GM15510 (cell line): ENCODE measurements around the gene CRB1.

Experiments used
- POLR2A ChIP-seq: IDR thresholded peaks from 3 replicates; pipeline ENCODE4 v1.6.1; 2011; ENCODE audit warnings: borderline replicate concordance; ENCODE audit not compliant: insufficient read length; ENCODE audit errors: extremely low read depth

CRB1 gene

DNA sequence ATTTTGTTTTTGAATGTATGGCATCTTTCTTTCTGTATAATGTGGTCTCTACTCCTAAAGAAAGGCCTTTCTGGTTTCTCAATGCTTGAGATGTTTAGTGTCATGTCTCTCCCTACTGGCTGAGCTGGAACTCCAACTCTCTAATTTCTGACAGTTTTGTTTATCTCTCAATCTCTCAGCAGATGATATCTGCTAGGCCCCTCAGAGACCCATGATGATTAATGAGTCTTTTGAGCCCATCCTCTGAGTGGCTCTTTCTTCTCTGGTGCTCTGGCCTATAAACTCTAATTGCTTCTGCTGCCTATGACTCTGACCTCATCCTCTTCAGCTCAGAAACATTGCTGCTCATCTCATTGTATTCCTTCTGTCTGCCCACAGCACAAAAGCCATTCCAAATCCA is 46.6 kb downstream of the CRB1 start:
- TF ChIP-seq POLR2A: no peak

DNA sequence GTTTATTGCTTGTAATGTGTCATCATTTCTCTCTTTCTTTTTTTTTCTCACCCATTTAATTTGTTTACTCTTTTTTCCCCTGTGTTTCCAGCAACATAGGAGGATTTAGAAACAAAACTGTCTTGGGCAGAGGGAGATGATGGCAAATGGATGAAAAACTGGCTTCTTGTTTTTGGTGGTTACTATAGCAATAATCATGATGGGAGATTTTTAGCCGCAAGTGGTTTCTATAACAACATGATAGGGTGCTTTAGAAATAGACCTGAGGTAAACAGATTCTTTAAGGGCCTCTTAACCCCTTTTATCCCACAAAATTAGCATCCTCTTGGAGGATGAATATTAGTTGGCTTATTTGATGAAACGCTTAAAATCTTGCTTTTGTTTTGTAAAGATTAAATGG is 51.6 kb downstream of the CRB1 start:
- no peak for TF ChIP-seq POLR2A

DNA sequence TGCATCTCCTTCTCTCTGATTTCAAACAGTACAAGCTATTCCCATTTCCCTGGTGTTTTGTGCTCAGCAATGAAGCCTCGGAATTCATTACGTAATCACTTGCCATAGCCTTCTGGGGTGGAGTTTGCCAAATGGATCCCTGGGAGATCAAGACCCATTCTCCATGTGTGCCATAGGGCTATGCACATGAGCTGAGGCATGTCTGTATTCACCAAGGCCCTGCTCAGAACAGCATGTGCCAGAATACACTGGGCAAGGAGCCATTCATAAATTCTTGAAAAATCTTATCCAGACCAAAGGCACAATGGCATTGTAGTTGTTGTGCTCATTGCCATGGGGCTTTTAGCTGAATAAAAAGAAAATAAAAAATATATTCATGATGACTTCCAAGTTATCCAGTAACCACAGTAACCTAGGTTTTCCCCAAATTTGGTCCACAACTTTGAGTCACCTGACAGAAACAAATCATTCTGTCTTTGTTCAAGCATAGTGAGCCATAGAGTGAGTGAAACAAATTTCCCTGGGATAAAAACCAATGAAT is 53.0 kb downstream of the CRB1 start:
- no peak for TF ChIP-seq POLR2A

DNA sequence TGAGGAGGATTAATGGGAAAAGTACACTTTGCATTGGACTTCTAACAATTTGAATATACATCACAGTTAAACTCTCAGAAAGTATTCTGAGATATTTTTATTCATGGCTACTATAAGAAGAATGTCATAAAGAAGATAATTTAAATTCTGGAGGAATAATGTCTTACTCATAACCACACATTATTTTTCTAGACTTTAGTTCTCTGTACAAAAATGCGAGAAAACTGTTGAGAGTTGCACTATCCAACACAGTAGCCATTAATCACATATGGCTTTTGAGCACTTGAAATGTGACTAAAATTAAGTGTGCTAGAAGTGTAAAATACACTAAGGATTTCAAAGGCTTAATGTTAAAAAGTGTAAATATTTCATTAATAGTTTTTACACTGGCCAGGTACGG is 53.8 kb downstream of the CRB1 start:
- TF ChIP-seq POLR2A: no peak

DNA sequence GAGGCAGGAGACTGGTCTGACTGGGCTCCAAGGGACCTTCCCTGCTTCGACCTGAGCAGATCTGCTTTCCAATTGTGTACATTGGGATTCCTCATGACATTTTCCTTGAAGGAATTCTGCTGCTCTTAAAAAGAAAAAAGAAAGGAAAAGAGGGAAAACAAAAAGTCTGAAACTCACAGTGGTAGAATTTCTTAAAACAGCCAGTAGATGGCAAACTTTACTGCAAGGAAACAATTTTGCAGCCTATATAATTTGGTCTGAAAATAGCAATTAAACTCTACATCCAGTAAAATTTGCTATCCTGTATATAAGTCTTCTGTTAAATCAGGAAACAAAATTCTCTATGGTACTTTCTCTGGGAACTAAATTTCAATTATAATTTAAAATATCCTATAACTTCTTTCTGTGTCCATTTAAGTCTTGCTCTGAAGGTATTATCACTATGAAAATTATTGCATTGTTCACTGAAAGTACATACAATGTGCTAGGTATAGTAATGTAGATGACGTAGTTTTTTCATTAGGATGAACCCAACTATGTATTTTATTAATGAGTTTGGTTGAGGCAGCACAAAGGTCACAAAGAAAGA is 59.8 kb downstream of the CRB1 start:
- no peak for TF ChIP-seq POLR2A

DNA sequence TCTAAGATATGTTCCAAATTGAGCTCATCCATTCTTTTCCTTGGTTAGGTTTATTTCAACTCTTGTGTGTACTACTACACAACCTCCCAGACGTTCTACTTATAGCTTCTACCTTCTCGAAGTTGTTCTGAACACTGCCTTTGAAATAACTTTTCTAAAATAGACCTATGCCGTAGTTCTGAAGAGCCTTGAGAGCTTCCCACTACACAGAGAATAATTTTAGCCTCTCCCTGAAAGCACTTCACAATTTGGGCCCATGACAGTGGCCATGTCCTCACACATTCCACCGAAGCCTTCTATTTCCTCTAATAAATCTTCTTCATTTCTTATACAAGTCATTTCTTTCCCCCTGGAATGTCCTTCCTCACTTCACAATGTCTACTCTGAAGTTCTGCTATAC is 62.2 kb downstream of the CRB1 start:
- no peak for TF ChIP-seq POLR2A

DNA sequence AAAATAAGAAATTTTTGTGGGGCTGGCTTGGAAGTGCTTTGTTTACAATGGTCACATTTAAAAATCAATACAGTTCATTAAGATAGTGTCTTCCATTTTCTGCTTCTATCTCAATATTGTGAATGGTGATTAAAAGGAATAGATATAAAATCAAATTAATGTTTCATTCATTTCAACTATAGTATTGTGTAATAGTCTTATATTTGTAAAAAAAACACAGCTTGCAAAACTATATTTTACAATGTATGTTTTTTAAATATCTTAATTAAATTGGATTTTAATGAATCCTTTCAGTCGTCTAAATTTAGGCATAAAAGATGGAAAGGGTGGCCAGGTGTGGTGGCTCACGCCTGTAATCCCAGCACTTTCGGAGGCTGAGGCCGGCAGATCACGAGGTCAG is 63.5 kb downstream of the CRB1 start:
- TF ChIP-seq POLR2A: no peak

DNA sequence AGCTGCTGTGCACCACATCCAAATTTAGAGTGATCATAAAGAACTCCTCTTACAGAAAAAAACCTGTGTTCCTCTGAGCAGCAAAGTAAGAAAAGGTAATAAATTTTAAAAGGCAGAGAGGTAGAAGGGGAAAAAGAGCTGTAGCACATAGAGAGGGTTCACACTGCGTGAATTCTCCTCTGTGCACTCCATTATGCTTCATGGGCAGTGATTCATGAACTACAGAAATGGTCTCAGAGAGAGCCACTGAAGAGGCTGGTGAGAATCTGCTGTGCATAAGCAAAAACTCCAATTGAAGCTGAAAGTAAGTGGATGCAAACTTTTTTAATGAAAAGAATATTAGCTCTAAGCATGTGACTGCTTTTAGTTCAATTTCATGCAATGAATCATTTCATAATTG is 65.0 kb downstream of the CRB1 start:
- no peak for TF ChIP-seq POLR2A

DNA sequence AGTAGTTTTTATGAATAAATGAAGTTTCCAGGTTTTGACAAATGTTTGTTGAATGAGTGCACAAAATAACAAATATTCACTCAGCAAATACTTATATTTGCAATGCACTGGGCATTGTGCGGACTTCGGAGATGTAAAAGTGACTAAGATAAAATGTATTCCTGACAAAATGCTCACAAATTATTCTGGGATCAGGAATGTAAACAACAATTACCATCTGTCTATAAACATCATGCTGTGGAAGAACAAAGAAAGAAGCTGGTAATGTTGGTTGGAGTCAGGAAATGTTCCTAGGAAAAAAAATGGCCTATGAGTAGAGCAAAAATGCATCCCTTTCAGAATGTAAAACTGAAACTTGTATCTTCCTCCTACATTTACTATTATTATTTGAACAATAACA is 68.5 kb downstream of the CRB1 start:
- no peak for TF ChIP-seq POLR2A

DNA sequence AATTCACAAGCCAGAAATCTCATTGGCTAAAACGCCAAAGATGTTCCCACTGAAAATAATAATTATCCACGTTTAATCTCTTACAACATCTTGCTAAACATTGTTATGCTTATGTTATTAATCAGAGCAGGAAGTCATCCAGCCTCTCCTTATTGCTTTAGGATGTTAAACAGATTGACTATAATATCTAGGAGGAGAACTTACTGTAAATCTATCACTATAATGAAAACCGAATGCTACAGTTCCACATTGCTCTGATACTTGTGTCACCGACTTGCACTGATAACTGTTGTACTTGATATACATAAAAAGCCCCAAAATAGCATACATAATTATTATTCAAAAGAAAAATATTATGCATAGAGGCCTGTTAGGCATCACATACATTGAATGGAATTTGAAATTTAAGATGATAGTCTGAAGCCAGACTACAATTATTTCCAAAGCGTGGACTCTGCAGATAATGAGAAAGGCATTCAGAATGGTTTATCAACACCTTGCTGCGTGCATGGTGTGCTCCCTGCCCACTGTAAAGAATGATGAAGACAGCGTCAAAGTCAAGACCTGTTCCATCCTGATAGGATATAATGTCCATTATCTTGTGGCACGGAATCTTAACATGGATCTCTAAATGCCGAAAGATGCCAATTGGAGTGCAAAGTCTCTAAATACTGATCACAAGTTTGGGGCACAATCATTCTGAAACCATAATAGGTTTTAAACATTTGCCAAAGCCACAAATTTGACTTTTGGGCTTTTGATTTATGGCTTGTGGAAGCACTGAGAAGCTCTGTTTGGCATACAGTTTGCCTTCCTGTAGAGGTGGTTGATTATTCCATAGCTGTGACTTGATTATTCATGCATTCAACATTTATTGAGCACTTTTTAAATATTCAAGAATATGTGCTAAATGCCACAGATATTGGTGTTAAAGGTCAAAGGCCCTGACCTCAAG is 71.3 kb downstream of the CRB1 start:
- TF ChIP-seq POLR2A: no peak

DNA sequence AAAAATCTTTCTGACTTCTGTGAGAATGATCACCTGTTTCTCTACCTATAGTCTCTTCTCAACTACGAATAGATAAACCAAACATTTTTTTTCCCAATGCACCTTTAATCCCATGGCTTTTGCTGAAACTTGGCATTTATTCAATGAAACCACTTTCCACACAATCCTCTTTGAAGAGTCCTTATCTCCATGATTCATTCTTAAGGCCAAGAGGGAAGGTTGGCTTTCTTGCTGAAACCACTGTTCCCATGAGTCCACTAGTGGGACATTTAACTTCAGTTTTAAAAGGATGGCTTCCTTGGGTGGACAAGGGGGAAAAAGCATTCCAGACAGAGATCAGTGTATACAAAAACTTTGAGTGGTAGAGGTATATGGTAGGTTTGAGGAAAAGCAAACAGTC is 73.6 kb downstream of the CRB1 start:
- TF ChIP-seq POLR2A: no peak

DNA sequence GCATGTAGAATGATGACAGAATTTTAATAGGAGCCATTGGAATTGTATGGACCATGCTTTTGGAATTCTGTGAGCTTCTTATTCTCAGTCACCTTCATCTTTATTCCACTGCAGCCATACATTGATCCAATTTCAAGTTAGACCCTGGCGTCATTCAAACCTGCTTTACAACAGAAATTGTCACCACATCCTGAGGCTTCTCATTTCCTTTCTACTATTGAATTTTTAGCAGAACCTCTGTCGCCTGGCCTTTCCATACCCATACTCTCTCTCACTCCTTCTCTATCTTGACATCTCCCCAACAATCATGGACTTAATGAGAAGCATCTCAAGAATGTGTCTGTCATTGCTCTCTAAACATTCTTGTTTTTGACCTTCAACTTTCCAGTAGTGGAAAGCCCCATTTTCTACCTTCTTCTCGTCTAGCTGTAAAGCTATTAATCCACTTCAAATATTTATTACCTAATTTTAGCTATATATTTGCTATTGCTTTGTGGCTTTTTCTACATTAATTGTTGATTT is 74.1 kb downstream of the CRB1 start:
- TF ChIP-seq POLR2A: no peak

DNA sequence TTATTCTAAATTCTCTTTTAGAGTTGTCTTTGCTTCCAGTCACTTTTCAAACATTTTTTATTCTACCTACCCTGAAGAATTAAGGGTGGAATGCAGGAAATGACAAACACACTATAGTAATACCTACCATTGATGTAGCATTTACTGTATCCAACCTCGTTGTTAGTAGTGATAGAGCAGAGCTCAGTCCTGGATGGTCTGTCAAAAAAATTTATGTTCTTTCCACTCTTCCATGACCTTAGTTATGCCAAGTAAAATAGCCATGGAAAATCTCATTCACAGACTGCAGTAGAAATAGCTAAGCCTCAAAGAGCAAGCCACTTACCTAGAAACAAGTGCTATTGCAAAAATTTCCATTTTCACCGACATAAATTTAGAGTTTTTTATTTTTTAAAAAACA is 74.6 kb downstream of the CRB1 start:
- TF ChIP-seq POLR2A: no peak

DNA sequence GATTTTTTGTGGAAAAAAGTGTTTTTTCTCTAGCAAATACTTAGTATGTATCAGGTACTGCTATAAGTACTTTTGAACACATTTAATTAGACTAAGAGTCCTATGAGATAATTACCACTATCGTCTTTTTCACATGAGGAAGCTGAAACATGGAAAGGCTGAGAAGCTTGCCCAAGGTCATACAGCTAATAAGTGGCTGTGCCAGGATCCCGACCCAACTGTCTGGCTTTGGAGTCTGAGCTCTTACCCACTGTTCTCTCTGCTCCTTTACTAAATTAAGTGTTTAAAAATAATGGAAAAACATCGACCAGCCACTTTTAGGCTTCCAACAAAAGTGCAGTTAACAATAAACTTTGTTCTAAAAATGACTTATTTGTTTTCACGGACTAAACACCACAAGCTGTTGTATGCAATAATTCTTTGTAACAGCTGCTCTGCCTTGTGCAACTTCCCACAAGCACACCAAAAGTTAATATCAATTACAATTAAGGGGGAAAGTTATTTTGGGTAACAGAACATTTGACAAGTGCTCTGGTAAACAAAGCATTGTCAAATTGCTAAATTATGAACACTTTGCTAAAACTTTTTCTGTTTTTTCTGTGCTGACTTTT is 75.7 kb downstream of the CRB1 start:
- no peak for TF ChIP-seq POLR2A

DNA sequence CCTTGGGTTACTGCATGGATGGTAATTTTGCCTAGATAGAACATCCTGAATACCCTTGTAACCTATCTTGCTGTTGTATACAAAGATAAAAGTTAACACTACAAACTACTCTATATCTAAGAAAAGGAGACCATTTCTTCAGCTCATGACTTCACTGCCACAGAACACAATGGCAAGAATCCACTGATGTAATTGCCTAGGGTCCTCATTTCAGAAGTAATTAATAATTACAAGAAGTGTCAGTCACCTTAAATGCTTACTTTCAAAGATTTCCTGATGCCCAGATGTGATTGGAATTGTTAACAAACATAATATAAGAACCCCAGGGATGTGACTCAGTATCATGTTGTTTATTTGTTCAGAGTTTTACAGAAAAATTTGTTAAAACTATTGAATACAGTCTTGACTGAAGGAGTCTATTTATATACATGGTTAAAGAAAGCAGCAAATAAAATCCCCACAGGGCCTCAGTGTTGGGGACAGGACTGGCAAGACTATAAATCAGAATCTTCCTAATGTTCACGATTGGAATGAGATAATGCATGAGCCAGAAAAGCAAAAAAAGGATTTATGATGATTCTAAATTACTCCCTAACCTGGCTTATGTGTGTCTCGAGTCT is 83.9 kb downstream of the CRB1 start:
- TF ChIP-seq POLR2A: no peak
